ENCODE measurements around the gene MRPS26. TPM values are rescaled to one million over a fixed set of nuclear protein-coding genes. Genes with fewer than 3 reads are reported as not detected.

The MRPS26 gene
- total RNA-seq, 1 experiment from 2014 or later: 58.3 TPM

DNA sequence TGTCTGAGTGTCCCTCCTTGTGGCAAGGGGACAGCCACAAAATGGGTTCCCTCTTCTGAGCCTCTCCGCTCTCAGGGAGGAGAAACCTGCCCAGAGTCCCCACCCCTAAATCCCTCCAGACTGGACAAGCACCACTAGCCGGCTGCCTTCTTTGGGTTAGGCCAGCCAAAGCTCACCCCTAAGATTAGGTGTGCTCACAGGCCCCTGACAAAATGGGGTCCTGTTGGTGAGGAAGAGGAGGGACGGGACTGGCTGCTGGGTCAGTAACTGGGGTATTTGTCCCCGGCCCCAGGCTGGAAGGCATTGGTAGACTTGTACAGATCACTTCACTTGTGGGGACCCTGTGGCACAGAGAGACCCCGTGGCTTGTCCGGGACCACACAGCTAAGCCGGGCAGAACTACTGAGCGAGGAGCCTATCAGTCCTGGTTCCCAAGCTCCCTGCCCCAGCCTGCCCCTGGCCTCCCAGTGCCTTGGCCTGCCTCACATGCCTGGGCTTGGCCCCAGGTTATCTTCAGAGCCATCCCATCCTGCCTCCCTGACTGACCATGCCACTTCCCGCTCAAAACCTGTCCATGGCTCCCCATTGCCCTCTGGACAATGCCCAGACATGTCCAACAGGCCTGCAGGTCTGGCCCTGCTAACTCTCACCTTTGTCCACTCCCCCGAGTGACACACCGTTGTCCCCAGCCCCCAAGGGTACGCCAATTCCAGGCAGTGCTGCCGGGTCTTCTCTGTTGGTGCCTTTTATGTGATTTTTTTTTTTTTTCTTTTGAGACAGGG lies 49.2 kb downstream of the MRPS26 start:
- no peak overlapping the region for H3K27ac ChIP-seq
- BruUV-seq (replicated peaks): no TSS peak
- TF ChIP-seq, protein P1, sequence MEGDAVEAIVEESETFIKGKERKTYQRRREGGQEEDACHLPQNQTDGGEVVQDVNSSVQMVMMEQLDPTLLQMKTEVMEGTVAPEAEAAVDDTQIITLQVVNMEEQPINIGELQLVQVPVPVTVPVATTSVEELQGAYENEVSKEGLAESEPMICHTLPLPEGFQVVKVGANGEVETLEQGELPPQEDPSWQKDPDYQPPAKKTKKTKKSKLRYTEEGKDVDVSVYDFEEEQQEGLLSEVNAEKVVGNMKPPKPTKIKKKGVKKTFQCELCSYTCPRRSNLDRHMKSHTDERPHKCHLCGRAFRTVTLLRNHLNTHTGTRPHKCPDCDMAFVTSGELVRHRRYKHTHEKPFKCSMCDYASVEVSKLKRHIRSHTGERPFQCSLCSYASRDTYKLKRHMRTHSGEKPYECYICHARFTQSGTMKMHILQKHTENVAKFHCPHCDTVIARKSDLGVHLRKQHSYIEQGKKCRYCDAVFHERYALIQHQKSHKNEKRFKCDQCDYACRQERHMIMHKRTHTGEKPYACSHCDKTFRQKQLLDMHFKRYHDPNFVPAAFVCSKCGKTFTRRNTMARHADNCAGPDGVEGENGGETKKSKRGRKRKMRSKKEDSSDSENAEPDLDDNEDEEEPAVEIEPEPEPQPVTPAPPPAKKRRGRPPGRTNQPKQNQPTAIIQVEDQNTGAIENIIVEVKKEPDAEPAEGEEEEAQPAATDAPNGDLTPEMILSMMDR (conservative IDR thresholded peaks at IDR 0.05): no peak
- H3K4me1 ChIP-seq (replicated peaks; ENCODE audit: insufficient read depth): no peaks in the 10 kb centered on the region
- intact Hi-C loops (cut with micrococcal nuclease; ENCODE audit: unreplicated experiment): no loop called here
- H3F3A ChIP-seq (ENCODE audit: insufficient read depth, low read depth): no peaks in the 10 kb centered on the region
- H3K36me3 ChIP-seq (ENCODE audit: low read depth): no peaks in the 10 kb centered on the region
- POLR2A ChIA-PET (ENCODE audit: unreplicated experiment): interaction anchor here (0.6 kb wide), 1 partner anchor 373 kb away, joined by 4 read pairs; no protein-coding TSS in a partner anchor
- H3K79me2 ChIP-seq (ENCODE audit: low read depth): no peaks in the 10 kb centered on the region
- H3K9me3 ChIP-seq (ENCODE audit: insufficient read depth, low read depth): no peaks in the 10 kb centered on the region
- H2AFZ ChIP-seq: no peak overlapping the region
- no peak overlapping the region for H3K4me3 ChIP-seq
- no peak for DNase-seq
- no peak overlapping the region for H3K4me2 ChIP-seq
- CTCF ChIA-PET: interaction anchor here (0.6 kb wide), 2 partner anchors 24 to 222 kb away, joined by 3 to 12 read pairs; no protein-coding TSS in a partner anchor
- H3K27me3 ChIP-seq (ENCODE audit: insufficient read depth, low read depth): peaks cover 4% of the 10 kb centered on the region; the same call in 1 of the 2 replicates
- no peaks in the 10 kb centered on the region for H3K9me2 ChIP-seq (ENCODE audit: insufficient read depth)
- no peaks in the 10 kb centered on the region for H4K20me1 ChIP-seq (ENCODE audit: insufficient read depth)

Other genes with a start within 250 kb of the MRPS26 start
- not detected in 2 replicates for gene CPXM1, start 245.4 kb upstream of the MRPS26 start, total RNA-seq (2021)
- gene C20orf141, start 231.1 kb upstream of the MRPS26 start, total RNA-seq (2021): not detected in 2 replicates
- not detected in 2 replicates for gene TMEM239, start 229.7 kb upstream of the MRPS26 start, total RNA-seq (2021)
- gene PCED1A, start 205.4 kb upstream of the MRPS26 start, total RNA-seq (2021): 47.9 and 60.1 TPM in 2 replicates
- gene VPS16, start 205.3 kb upstream of the MRPS26 start, total RNA-seq (2021): 21.5 and 31.9 TPM in 2 replicates
- gene PTPRA, start 172.6 kb upstream of the MRPS26 start, total RNA-seq (2021): 36.6 and 48.8 TPM in 2 replicates
- 0.65 and 1.1 TPM in 2 replicates for gene GNRH2, start 2.4 kb upstream of the MRPS26 start, total RNA-seq (2021)
- gene OXT, start 25.6 kb downstream of the MRPS26 start, total RNA-seq (2021): not detected in 2 replicates
- not detected in 2 replicates for gene AVP, start 38.7 kb downstream of the MRPS26 start, total RNA-seq (2021)
- gene FASTKD5, start 113.8 kb downstream of the MRPS26 start, total RNA-seq (2021): 11.6 and 16.2 TPM in 2 replicates
- gene UBOX5, start 113.8 kb downstream of the MRPS26 start, total RNA-seq (2021): 6.4 and 9.4 TPM in 2 replicates
- gene LZTS3, start 127.5 kb downstream of the MRPS26 start, total RNA-seq (2021): 10.4 and 17.6 TPM in 2 replicates
- 70.4 and 87.6 TPM in 2 replicates for gene DDRGK1, start 158.6 kb downstream of the MRPS26 start, total RNA-seq (2021)
- gene ITPA, start 163.4 kb downstream of the MRPS26 start, total RNA-seq (2021): 69.2 and 93.5 TPM in 2 replicates
- gene SLC4A11, start 193.1 kb downstream of the MRPS26 start, total RNA-seq (2021): 46.1 and 57.8 TPM in 2 replicates

Measured in PC-9 (cell line).